BLaER1 (cell line): ENCODE data around the gene MAP2K6.

Source experiments
- H3K27ac ChIP-seq: shearing (Covaris generic); formaldehyde crosslinking; 2 replicates; pipeline ENCODE4 v1.8.1; 2022
- H3K27me3 ChIP-seq: shearing (Covaris generic); formaldehyde crosslinking; 2 replicates; pipeline ENCODE4 v1.8.1; 2022
- H3K36me3 ChIP-seq: shearing (Covaris generic); formaldehyde crosslinking; 2 replicates; pipeline ENCODE4 v1.8.1; 2022
- H3K4me1 ChIP-seq: shearing (Covaris generic); formaldehyde crosslinking; 2 replicates; pipeline ENCODE4 v1.8.1; 2022
- H3K4me2 ChIP-seq: shearing (Covaris generic); formaldehyde crosslinking; 2 replicates; pipeline ENCODE4 v1.8.1; 2022
- H3K4me3 ChIP-seq: shearing (Covaris generic); formaldehyde crosslinking; 2 replicates; pipeline ENCODE4 v1.8.1; 2022
- H3K9ac ChIP-seq: shearing (Covaris generic); formaldehyde crosslinking; 2 replicates; pipeline ENCODE4 v1.8.1; 2022
- H3K9me3 ChIP-seq: shearing (Covaris generic); formaldehyde crosslinking; 2 replicates; pipeline ENCODE4 v1.8.1; 2022
- H4K20me1 ChIP-seq: shearing (Covaris generic); formaldehyde crosslinking; 2 replicates; pipeline ENCODE4 v1.8.1; 2022
- Cebpa-rat ChIP-seq: shearing (Covaris generic); IDR thresholded peaks from 2 replicates; pipeline ENCODE4 v1.8.1; 2022

Gene MAP2K6

DNA sequence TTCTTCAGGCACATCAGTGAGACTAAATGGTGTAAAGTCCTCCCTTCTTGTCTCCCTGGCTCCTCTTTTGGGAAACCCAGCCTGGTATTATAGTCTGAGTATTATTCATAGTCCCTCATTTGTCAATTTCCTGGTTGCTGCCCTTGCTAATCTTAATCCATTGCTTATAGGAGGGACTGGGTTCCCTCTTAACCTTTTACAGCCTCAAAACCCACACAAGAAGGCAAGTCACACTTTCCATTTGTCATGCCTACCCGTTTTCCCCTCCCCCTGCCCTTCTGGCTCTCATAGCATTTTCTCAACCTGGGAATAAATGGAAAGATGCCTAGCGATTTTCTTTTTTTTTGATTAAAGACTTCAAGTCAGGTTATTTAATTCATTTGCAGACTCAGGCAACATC is 124.8 kb downstream of the MAP2K6 start:
- Histone ChIP-seq H3K36me3 (peaks cover 34% of the 10 kb centered on the region), H3K4me3 (no peak overlapping the region), H4K20me1 (no peaks in the 10 kb centered on the region), H3K27ac (no peak overlapping the region), H3K4me2 (no peak overlapping the region), H3K27me3 (no peaks in the 10 kb centered on the region), H3K9ac (no peak overlapping the region), H3K9me3 (no peaks in the 10 kb centered on the region), H3K4me1 (no peaks in the 10 kb centered on the region)
- no peak for TF ChIP-seq Cebpa-rat

DNA sequence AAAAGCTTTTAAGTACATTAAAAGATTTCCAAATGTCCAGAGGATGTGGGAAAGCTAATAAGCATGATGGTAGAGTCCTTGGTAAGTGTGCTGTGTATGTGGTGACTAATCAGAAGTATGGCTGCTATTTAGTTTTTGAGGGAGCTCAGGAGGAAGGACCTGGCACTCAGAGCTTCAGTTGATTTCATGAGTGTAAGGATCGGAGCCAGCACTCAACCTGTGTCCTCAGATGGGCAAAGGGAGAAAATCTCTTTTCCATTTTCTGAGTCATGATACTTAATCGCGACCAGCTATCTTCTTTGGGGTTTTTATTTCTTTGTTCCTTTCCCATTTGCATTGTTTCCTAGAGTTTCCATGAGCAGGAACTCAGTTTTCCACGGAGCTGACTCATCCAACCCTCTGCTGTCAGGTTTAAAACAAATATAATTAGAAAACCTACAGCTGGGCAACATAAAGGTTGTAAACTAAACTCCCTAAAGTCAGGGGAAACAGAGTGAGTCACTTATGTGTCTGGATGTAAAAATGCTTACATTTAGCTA is 125.4 kb downstream of the MAP2K6 start:
- no peak overlapping the region for H3K27ac ChIP-seq
- no peak overlapping the region for H3K9ac ChIP-seq
- no peak overlapping the region for H3K4me2 ChIP-seq

DNA sequence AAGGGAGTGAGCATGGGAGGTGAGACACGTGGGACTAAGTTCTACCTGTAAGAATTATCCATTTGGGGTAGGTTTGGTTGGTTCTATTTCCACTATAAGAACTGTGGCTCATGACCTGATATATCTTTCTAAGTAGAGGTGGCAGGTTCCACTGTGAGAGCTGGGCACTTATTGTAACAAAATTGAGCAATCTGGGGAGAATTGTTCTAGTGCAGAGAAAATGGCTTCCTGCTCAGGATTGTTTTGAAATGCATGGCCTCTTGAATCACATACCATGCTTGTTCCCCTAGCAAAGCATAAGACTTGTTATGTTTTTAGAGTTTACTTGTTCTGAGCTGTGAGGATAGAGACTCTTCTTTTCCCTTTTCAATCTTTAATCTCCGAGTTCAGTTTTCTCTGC is 125.9 kb downstream of the MAP2K6 start:
- H3K4me2 ChIP-seq: no peak overlapping the region
- peaks cover 25% of the 10 kb centered on the region for H3K36me3 ChIP-seq
- no peak for TF ChIP-seq Cebpa-rat
- H3K27ac ChIP-seq: no peak overlapping the region
- H4K20me1 ChIP-seq: no peaks in the 10 kb centered on the region
- no peaks in the 10 kb centered on the region for H3K27me3 ChIP-seq
- no peaks in the 10 kb centered on the region for H3K4me1 ChIP-seq
- no peaks in the 10 kb centered on the region for H3K9me3 ChIP-seq
- H3K4me3 ChIP-seq: no peak overlapping the region
- H3K9ac ChIP-seq: no peak overlapping the region

More for the DNA sequence above, 125.4 kb downstream of the MAP2K6 start:
- H4K20me1 ChIP-seq: no peaks in the 10 kb centered on the region
- peaks cover 29% of the 10 kb centered on the region for H3K36me3 ChIP-seq
- H3K4me1 ChIP-seq: no peaks in the 10 kb centered on the region
- no peak overlapping the region for H3K4me3 ChIP-seq
- TF ChIP-seq Cebpa-rat: no peak
- no peaks in the 10 kb centered on the region for H3K9me3 ChIP-seq
- no peaks in the 10 kb centered on the region for H3K27me3 ChIP-seq

DNA sequence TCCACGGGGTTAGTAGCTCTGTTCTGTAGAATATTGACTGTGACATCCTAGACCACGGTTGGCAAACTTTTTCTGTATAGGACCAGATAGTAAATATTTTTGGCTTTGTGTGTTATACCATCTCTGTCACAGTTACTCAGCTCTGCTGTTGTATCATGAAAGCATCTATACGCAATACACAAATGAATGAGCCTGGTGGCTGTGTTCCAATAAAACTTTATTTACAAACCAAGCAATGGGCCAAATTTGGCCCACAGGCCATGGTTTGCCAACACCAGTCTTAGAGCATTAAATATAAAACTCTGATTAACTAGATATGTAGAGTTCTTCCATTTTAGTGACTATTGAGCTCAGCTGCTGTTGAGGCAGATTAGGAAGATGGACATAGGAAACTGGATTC is 132.7 kb downstream of the MAP2K6 start:
- Histone ChIP-seq H3K9me3 (no peaks in the 10 kb centered on the region), H3K4me3 (no peak overlapping the region), H3K27me3 (no peaks in the 10 kb centered on the region), H4K20me1 (no peaks in the 10 kb centered on the region), H3K36me3 (no peaks in the 10 kb centered on the region), H3K4me2 (no peak overlapping the region), H3K27ac (no peak overlapping the region), H3K9ac (no peak overlapping the region), H3K4me1 (no peaks in the 10 kb centered on the region)
- no peak for TF ChIP-seq Cebpa-rat

DNA sequence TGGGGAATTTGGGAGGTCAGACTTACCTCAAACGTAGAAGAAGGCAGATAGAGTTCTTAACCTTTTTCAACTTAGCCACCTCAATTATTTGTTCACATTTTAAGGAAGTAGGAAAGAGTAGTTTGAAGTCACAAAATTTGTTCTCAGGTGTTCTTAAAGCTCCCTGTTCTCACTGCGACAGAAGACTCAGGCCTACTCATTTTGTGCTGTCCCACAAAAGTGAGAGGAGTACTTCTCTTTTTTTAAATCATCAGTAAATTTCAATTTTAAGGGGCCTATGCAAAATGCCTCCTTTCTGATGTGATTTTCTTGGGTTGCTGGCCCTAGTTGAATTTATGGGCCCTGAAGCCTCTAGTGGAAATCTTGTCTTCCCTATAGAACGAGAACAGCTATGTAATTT is 133.4 kb downstream of the MAP2K6 start:
- Histone ChIP-seq H4K20me1 (no peaks in the 10 kb centered on the region), H3K4me2 (no peak overlapping the region), H3K9ac (no peak overlapping the region), H3K27ac (no peak overlapping the region), H3K27me3 (no peaks in the 10 kb centered on the region), H3K9me3 (no peaks in the 10 kb centered on the region), H3K36me3 (no peaks in the 10 kb centered on the region), H3K4me3 (no peak overlapping the region), H3K4me1 (peaks cover 3% of the 10 kb centered on the region)
- no peak for TF ChIP-seq Cebpa-rat

DNA sequence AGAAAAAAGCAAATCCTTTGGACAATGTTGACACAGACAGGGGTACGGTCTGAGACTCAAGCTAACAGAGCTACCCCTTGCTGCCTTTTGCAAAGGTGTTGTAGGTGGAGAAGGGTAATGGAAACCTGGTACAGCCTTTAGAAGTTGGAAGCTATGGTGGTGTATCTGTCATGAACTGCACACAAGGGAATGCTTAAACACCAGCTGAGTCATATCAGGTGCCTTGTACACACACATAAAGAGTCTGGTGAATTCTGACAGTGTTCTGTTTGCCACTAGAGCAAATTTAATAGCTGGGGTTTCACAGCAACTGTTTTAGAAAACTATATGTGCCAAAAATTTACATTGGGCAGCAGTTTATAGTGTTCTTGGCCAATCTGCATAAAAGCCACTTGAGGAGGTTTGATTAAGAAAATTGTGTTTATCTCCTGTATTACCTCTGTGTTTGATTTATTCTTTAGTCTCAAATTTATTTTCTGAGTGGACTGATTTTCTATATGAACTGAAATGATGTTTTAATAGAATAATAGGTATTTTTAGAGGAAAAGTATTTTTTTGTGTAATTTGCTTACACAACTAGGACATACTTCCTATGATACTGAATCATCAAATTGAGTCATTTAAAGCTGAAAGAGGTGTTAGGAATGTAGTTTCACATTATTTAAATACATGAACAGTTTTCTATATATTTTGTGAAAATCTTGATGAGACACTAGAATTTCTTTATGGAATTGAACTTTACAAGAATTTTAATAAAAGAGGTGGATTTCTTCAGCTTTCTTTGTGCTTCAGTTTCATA is 136.9 kb downstream of the MAP2K6 start:
- Histone ChIP-seq H3K27me3 (no peaks in the 10 kb centered on the region), H4K20me1 (no peaks in the 10 kb centered on the region), H3K36me3 (0 out of 2 replicates have a peak, but pooled peaks cover 5% of the 10 kb centered on the region), H3K4me3 (no peak overlapping the region), H3K9ac (no peak overlapping the region), H3K4me1 (peaks cover 17% of the 10 kb centered on the region), H3K27ac (no peak overlapping the region), H3K9me3 (peaks cover 8% of the 10 kb centered on the region; the same call in 1 of the 2 replicates), H3K4me2 (no peak overlapping the region)
- TF ChIP-seq Cebpa-rat: no peak

DNA sequence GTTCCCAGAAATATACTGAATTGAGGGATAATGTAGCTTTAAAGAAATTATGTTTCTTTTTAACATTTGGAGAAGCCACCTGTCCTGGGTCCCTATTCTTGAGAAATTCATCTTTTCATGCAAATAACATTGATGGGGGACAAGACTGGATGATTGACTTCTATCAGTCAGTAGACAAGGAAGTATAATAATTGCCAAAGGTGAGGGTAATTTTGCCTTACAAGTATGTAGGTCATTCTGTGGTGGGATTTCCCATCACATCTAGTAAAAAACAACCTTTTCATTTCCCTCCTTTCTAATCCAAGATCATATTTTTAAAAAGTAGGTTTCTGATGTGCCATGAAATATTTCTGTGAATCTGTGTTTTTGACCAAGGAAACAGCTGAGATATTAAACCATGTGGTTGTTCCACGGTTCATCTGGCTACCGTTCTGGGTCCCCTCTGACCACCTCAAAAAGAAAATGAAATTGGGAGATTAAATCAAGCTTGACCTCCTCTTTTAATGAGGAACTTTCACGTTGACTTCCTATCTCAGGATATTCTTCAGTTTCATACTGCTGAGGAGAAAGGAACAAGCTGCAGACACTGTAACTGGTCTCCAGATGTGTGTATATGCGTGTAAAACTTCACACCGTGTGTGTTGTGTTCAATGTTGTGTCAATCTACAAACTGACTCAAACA is 138.6 kb downstream of the MAP2K6 start:
- no peak for TF ChIP-seq Cebpa-rat
- H3K4me3 ChIP-seq: no peak overlapping the region
- H3K9ac ChIP-seq: no peak overlapping the region
- no peaks in the 10 kb centered on the region for H3K27me3 ChIP-seq
- H3K9me3 ChIP-seq: peaks cover 8% of the 10 kb centered on the region; the same call in 1 of the 2 replicates
- H3K27ac ChIP-seq: no peak overlapping the region
- H3K4me2 ChIP-seq: peak overlapping the region; percentile 43
- no peaks in the 10 kb centered on the region for H4K20me1 ChIP-seq
- H3K36me3 ChIP-seq: 0 out of 2 replicates have a peak, but pooled peaks cover 5% of the 10 kb centered on the region
- H3K4me1 ChIP-seq: peaks cover 17% of the 10 kb centered on the region

DNA sequence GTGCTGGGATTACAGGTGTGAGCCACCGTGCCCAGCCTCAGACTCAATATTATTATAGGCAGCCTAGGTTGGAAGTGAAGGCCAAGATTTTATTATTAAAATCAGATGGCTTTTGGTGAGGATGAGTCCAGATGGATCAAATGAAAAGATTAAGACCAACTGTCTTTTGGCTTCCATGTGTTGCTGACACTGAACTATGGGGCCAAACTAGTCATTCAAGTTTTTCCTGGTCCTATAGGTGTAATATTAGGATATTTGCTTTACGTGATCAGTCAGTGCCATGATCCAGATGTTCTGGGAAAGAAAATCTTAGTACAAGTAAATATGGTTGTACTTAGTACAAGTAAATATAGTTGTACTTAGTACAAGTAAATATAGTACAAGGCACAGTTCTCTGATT is 140.6 kb downstream of the MAP2K6 start:
- Histone ChIP-seq H4K20me1 (no peaks in the 10 kb centered on the region), H3K4me2 (no peak overlapping the region), H3K27me3 (no peaks in the 10 kb centered on the region)

DNA sequence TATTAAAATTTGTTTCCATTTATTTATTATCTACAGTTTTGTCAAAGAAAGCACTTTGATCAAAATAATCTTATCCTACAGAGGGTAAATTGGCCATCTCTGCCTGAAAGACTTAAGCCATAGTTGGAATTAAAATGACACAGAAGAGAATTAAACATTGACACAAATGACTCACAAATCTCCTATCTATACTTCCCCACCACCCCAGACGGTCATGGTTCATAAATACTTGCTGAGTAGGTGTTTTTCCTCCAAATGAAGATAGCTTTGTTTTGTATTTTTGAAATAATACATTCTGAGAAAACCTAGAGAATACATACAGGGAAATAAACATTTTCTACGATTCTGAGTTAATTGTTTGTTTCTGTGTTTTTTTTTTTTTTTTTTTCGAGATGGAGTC is 142.8 kb downstream of the MAP2K6 start:
- TF ChIP-seq Cebpa-rat: no peak
- H3K4me3 ChIP-seq: no peak overlapping the region
- no peak overlapping the region for H3K27ac ChIP-seq
- no peak overlapping the region for H3K9ac ChIP-seq
- H3K4me2 ChIP-seq: no peak overlapping the region
- no peaks in the 10 kb centered on the region for H4K20me1 ChIP-seq
- no peaks in the 10 kb centered on the region for H3K27me3 ChIP-seq
- H3K9me3 ChIP-seq: peaks cover 8% of the 10 kb centered on the region; the same call in 1 of the 2 replicates
- H3K4me1 ChIP-seq: peaks cover 17% of the 10 kb centered on the region
- H3K36me3 ChIP-seq: 0 out of 2 replicates have a peak, but pooled peaks cover 5% of the 10 kb centered on the region

More for the DNA sequence above, 140.6 kb downstream of the MAP2K6 start:
- no peak for TF ChIP-seq Cebpa-rat
- Histone ChIP-seq H3K36me3 (0 out of 2 replicates have a peak, but pooled peaks cover 5% of the 10 kb centered on the region), H3K4me1 (peaks cover 17% of the 10 kb centered on the region), H3K9ac (no peak overlapping the region), H3K9me3 (peaks cover 8% of the 10 kb centered on the region; the same call in 1 of the 2 replicates), H3K4me3 (no peak overlapping the region), H3K27ac (no peak overlapping the region)

DNA sequence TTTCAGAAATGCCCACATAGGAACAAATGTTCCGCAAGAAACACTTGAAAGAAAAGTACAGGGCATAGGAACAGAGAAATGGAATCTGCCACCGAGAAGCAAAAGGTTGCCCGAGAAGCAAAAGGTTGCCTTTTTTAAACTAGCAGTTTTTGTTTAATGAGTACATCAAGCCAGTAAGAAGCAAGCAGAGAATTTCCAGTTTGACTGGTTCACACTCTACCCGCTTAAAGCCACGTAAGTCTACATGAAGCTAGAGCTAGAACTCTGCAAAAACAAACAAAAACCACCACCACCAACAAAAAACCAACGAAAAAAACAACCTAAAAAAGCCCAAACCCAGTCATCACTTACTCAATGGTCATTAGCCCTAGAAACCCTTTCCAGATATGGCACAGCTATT is 144.3 kb downstream of the MAP2K6 start:
- H3K27ac ChIP-seq: no peak overlapping the region
- H4K20me1 ChIP-seq: no peaks in the 10 kb centered on the region
- no peak overlapping the region for H3K9ac ChIP-seq
- no peaks in the 10 kb centered on the region for H3K27me3 ChIP-seq
- 0 out of 2 replicates have a peak, but pooled peaks cover 5% of the 10 kb centered on the region for H3K36me3 ChIP-seq
- no peak overlapping the region for H3K4me2 ChIP-seq
- TF ChIP-seq Cebpa-rat: no peak
- peaks cover 12% of the 10 kb centered on the region for H3K9me3 ChIP-seq
- no peak overlapping the region for H3K4me3 ChIP-seq
- H3K4me1 ChIP-seq: peaks cover 6% of the 10 kb centered on the region
